ENCODE results near the gene ZNF76. TPM values are rescaled to one million over a fixed set of nuclear protein-coding genes. Genes with fewer than 3 reads are reported as not detected.
A peak's percentile ranks its signal among the peaks of the same experiment; 100 is the strongest.

The ZNF76 gene
- total and polyA plus RNA-seq, 8 donors: 15.1 to 92.0 (median 25.3) TPM

- no peak overlapping the region for H3K27ac ChIP-seq
- H3K4me1 ChIP-seq: peaks cover 6 to 41% (median 31%) of the 10 kb centered on the region in 4 donors
- H3K36me3 ChIP-seq: peaks cover 35 to 60% (median 53%) of the 10 kb centered on the region in 4 donors
- DNase-seq: no peak
- H3K27me3 ChIP-seq: no peaks in the 10 kb centered on the region
- no peak for TF ChIP-seq POLR2A (IDR thresholded peaks at IDR 0.05)
- no peak for TF ChIP-seq EP300 (IDR thresholded peaks at IDR 0.05)
- no peak for TF ChIP-seq POLR2AphosphoS5 (IDR thresholded peaks at IDR 0.05)
- TF ChIP-seq CTCF (IDR thresholded peaks at IDR 0.05): no peak
- intact Hi-C loops (cut with DNase I; ENCODE audit: low total_unique reads): loop anchor here (5.0 kb wide), 1 partner anchor 157 kb away; the partner anchor contains the start of gene FANCE
- WGBS, 5 donors: 32 to 59% (median 50%) methylated on average over 2 to 3 of the region's 3 CpGs
- H3K9me3 ChIP-seq: no peaks in the 10 kb centered on the region
- H3K4me3 ChIP-seq: no peak overlapping the region
Observed at GRCh38 chr6:35295521-35296315, 36.2 kb downstream of the ZNF76 start.

- 36 to 58% (median 46%) methylated on average over 6 of the region's 6 CpGs for WGBS, 5 donors
- intact Hi-C loops (cut with DNase I; ENCODE audit: low total_unique reads): loop anchor here (5.0 kb wide), 1 partner anchor 155 kb away; the partner anchor contains the start of gene FANCE
- no peak for DNase-seq
Observed at GRCh38 chr6:35296931-35297600, 37.5 kb downstream of the ZNF76 start.

GRCh38 chr6:35297601-35298481 is 38.3 kb downstream of the ZNF76 start, which contains the start of gene DEF6:
Gene DEF6 (plus strand): TSS chr6:35297818. CDS start chr6:35297857, 39 bp downstream.
- H3K4me3 ChIP-seq: peak within 1 kb of the TSS; percentile 47 to 56 (median 52)
- H3K27ac ChIP-seq: peak within 1 kb of the TSS; percentile 81 to 90 (median 82)
- H3K4me1 ChIP-seq: peaks cover 12 to 60% (median 38%) of the 10 kb centered on the region in 4 donors
- H3K36me3 ChIP-seq: peaks cover 16 to 38% (median 31%) of the 10 kb centered on the region in 4 donors
- intact Hi-C loops (cut with DNase I; ENCODE audit: low total_unique reads): loop anchor here (5.0 kb wide), 1 partner anchor 154 kb away; the partner anchor contains the start of gene FANCE
- no peaks in the 10 kb centered on the region for H3K9me3 ChIP-seq
- TF ChIP-seq POLR2A (IDR thresholded peaks at IDR 0.05) (no peak), POLR2AphosphoS5 (IDR thresholded peaks at IDR 0.05) (peak in 2 of 3 donors; percentile 76 to 93), CTCF (IDR thresholded peaks at IDR 0.05) (peak in 5 of 7 experiments; percentile 54 to 96 (median 76)), EP300 (IDR thresholded peaks at IDR 0.05) (no peak)
- H3K27me3 ChIP-seq: no peaks in the 10 kb centered on the region
- 9 to 17% (median 15%) methylated on average over 33 to 35 of the region's 35 CpGs for WGBS, 5 donors
- peak; percentile 92 to 96 for DNase-seq

More at GRCh38 chr6:35296931-35297600, 37.5 kb downstream of the ZNF76 start:
- Histone ChIP-seq H3K27ac (peak overlapping the region; percentile 62 to 90 (median 82)), H3K27me3 (no peaks in the 10 kb centered on the region), H3K36me3 (peaks cover 23 to 46% (median 39%) of the 10 kb centered on the region in 4 donors), H3K4me1 (peaks cover 6 to 53% (median 34%) of the 10 kb centered on the region in 4 donors), H3K9me3 (no peaks in the 10 kb centered on the region), H3K4me3 (peak overlapping the region in 3 of 4 donors; percentile 52 to 56 (median 52))
- TF ChIP-seq POLR2A (IDR thresholded peaks at IDR 0.05): no peak
- no peak for TF ChIP-seq POLR2AphosphoS5 (IDR thresholded peaks at IDR 0.05)
- TF ChIP-seq EP300 (IDR thresholded peaks at IDR 0.05): no peak
- TF ChIP-seq CTCF (IDR thresholded peaks at IDR 0.05): no peak

Data from stomach (tissue), 9 donors.